Neural cell (in vitro differentiated cells): ENCODE data around the gene METTL1. TPM values are rescaled to one million over a fixed set of nuclear protein-coding genes. Genes with fewer than 3 reads are reported as not detected.

Experiments used
- H2AFZ ChIP-seq: fragments of 200-600, 300-800 bp; sonication (generic), shearing (Covaris generic); 2 replicates; pipeline ENCODE4 v1.6.0; 2014; ENCODE audit warnings: low read depth, mild to moderate bottlenecking, antibody characterized with exemption, low read length, moderate library complexity
- H3F3A ChIP-seq: fragments of 200-600 bp; shearing (Covaris generic); 2 replicates; pipeline ENCODE4 v1.6.1; 2016; ENCODE audit warnings: mild to moderate bottlenecking, moderate library complexity, mixed read lengths, antibody characterized with exemption, low read length; ENCODE audit not compliant: insufficient read depth, poor library complexity, severe bottlenecking
- H3K27ac ChIP-seq: fragments of 200-600, 300-800 bp; sonication (generic), shearing (Covaris generic); 2 replicates; pipeline ENCODE4 v1.5.1; 2014; ENCODE audit warnings: mild to moderate bottlenecking, low read length, moderate library complexity
- H3K27me3 ChIP-seq: fragments of 300-800, 200-600 bp; sonication (generic), shearing (Covaris generic); 2 replicates; pipeline ENCODE4 v1.6.0; 2014; ENCODE audit warnings: mild to moderate bottlenecking, low read depth, low read length, moderate library complexity; ENCODE audit not compliant: insufficient read depth
- H3K36me3 ChIP-seq: fragments of 300-800, 200-600 bp; sonication (generic), shearing (Covaris generic); 2 replicates; pipeline ENCODE4 v1.5.1; 2014; ENCODE audit warnings: mild to moderate bottlenecking, antibody characterized with exemption, low read length, moderate library complexity; ENCODE audit not compliant: insufficient read depth
- H3K4me2 ChIP-seq: fragments of 300-800, 200-600 bp; sonication (generic), shearing (Covaris generic); 2 replicates; pipeline ENCODE4 v1.6.0; 2014; ENCODE audit warnings: mild to moderate bottlenecking, low read length
- H3K4me3 ChIP-seq: fragments of 300-800, 200-600 bp; sonication (generic), shearing (Covaris generic); 2 replicates; pipeline ENCODE4 v1.5.1; 2014; ENCODE audit warnings: mild to moderate bottlenecking, low read length, moderate library complexity
- H3K79me2 ChIP-seq: fragments of 200-600 bp; shearing (Covaris generic); replicated peaks from 2 replicates; pipeline ENCODE4 v1.6.0; 2014; ENCODE audit warnings: mild to moderate bottlenecking, low read length, moderate library complexity; ENCODE audit not compliant: insufficient read depth
- H3K9ac ChIP-seq: fragments of 300-800, 200-600 bp; sonication (generic), shearing (Covaris generic); 2 replicates; pipeline ENCODE4 v1.6.1; 2016; ENCODE audit warnings: mild to moderate bottlenecking, low read length, mixed read lengths
- H3K9me2 ChIP-seq: fragments of 200-600 bp; shearing (Covaris generic); 2 replicates; pipeline ENCODE4 v1.6.1; 2016; ENCODE audit warnings: mild to moderate bottlenecking, low read length, mixed read lengths; ENCODE audit not compliant: insufficient read depth
- H3K9me3 ChIP-seq: fragments of 200-600, 300-800 bp; sonication (generic), shearing (Covaris generic); 2 replicates; pipeline ENCODE4 v1.6.1; 2016; ENCODE audit warnings: mild to moderate bottlenecking, mixed run types, low read length, moderate library complexity, mixed read lengths
- H4K20me1 ChIP-seq: fragments of 200-600 bp; shearing (Covaris generic); 2 replicates; pipeline ENCODE4 v1.6.1; 2016; ENCODE audit warnings: mild to moderate bottlenecking, mixed run types; ENCODE audit not compliant: insufficient read depth
- CTCF ChIP-seq: fragments of 450-650 bp; IDR thresholded peaks from 2 replicates; pipeline ENCODE4 v1.5.1; 2014; ENCODE audit warnings: antibody characterized with exemption, mild to moderate bottlenecking, moderate library complexity; ENCODE audit not compliant: poor library complexity, severe bottlenecking
- EP300 ChIP-seq: fragments of 450-650 bp; conservative IDR thresholded peaks from 2 replicates; pipeline ENCODE4 v1.6.1; 2014; ENCODE audit warnings: antibody characterized with exemption, mild to moderate bottlenecking, moderate library complexity; ENCODE audit not compliant: poor library complexity, severe bottlenecking
- EZH2 ChIP-seq: fragments of 200-600, 300-800 bp; shearing (Covaris generic), sonication (generic); IDR thresholded peaks from 2 replicates; pipeline ENCODE4 v1.6.1; 2014; ENCODE audit warnings: antibody characterized with exemption, low read length, borderline replicate concordance, mild to moderate bottlenecking; ENCODE audit not compliant: insufficient read depth, poor library complexity, severe bottlenecking
- MXI1 ChIP-seq: fragments of 450-650 bp; conservative IDR thresholded peaks from 2 replicates; pipeline ENCODE4 v1.6.1; 2014; ENCODE audit warnings: antibody characterized with exemption, mild to moderate bottlenecking; ENCODE audit not compliant: poor library complexity, severe bottlenecking
- POLR2AphosphoS5 ChIP-seq: IDR thresholded peaks from 2 replicates; pipeline ENCODE4 v1.6.1; 2012
- RAD21 ChIP-seq: fragments of 450-650 bp; conservative IDR thresholded peaks from 2 replicates; pipeline ENCODE4 v1.6.1; 2014; ENCODE audit warnings: antibody characterized with exemption, mild to moderate bottlenecking, moderate library complexity
- REST ChIP-seq: IDR thresholded peaks from 2 replicates; pipeline ENCODE4 v1.6.1; 2012; ENCODE audit warnings: borderline replicate concordance
- SMC3 ChIP-seq: fragments of 450-650 bp; conservative IDR thresholded peaks from 2 replicates; pipeline ENCODE4 v1.6.1; 2014; ENCODE audit warnings: antibody characterized with exemption, mild to moderate bottlenecking, moderate library complexity; ENCODE audit not compliant: poor library complexity
- TAF1 ChIP-seq: IDR thresholded peaks from 2 replicates; pipeline ENCODE4 v1.6.1; 2012; ENCODE audit warnings: low read depth
- polyA plus RNA-seq: library from polyadenylated mRNA; depleted of rRNA; stranded (reverse); fragments of >200 nt; gene quantifications from 2 replicates; pipeline ENCODE4 v1.2.3, GENCODE V29; 2014

METTL1 gene
- polyA plus RNA-seq, 1 donor from 2014 or later, result 1.9 TPM

- Histone ChIP-seq H3K36me3 (peaks cover 7% of the 10 kb centered on the region), H3K4me3 (peak overlapping the region; percentile 85), H3K9me3 (no peaks in the 10 kb centered on the region), H4K20me1 (no peaks in the 10 kb centered on the region), H3K79me2 (peaks cover 27% of the 10 kb centered on the region), H2AFZ (no peak overlapping the region), H3K9me2 (no peaks in the 10 kb centered on the region), H3F3A (no peaks in the 10 kb centered on the region), H3K27ac (peak overlapping the region; percentile 87), H3K27me3 (no peaks in the 10 kb centered on the region), H3K4me2 (peak overlapping the region; percentile 100), H3K9ac (peak overlapping the region; percentile 95)
- no peak for TF ChIP-seq RAD21
These were observed 21.1 kb downstream of the METTL1 start for GRCh38 chr12:57750561-57751431.

- Histone ChIP-seq H3K9me2 (no peaks in the 10 kb centered on the region), H3K4me3 (no peak overlapping the region), H4K20me1 (no peaks in the 10 kb centered on the region), H3K9ac (no peak overlapping the region), H3F3A (no peaks in the 10 kb centered on the region), H2AFZ (no peak overlapping the region), H3K4me2 (no peak overlapping the region), H3K9me3 (no peaks in the 10 kb centered on the region), H3K36me3 (peaks cover 7% of the 10 kb centered on the region), H3K27me3 (no peaks in the 10 kb centered on the region), H3K27ac (no peak overlapping the region), H3K79me2 (peaks cover 27% of the 10 kb centered on the region)
- TF ChIP-seq CTCF (no peak), POLR2AphosphoS5 (no peak), RAD21 (no peak), REST (no peak)
These were observed 22.8 kb downstream of the METTL1 start for GRCh38 chr12:57749061-57749460.

GRCh38 chr12:57746025-57746424, 25.9 kb downstream of the METTL1 start:
- peak overlapping the region; percentile 87 for H3K9ac ChIP-seq
- no peaks in the 10 kb centered on the region for H3K9me2 ChIP-seq
- peaks cover 7% of the 10 kb centered on the region for H3K36me3 ChIP-seq
- H3K27ac ChIP-seq, result no peak overlapping the region
- no peaks in the 10 kb centered on the region for H3K9me3 ChIP-seq
- no peaks in the 10 kb centered on the region for H3F3A ChIP-seq
- H3K79me2 ChIP-seq, result peaks cover 16% of the 10 kb centered on the region
- H3K27me3 ChIP-seq, result no peaks in the 10 kb centered on the region
- TF ChIP-seq MXI1 (no peak), SMC3 (no peak), EZH2 (no peak), POLR2AphosphoS5 (no peak), CTCF (no peak), REST (no peak), TAF1 (no peak), EP300 (no peak), RAD21 (no peak)
- no peaks in the 10 kb centered on the region for H4K20me1 ChIP-seq
- no peak overlapping the region for H2AFZ ChIP-seq
- H3K4me2 ChIP-seq, result peak overlapping the region; percentile 87
- peak overlapping the region; percentile 71 for H3K4me3 ChIP-seq
